ENCODE data around the gene NFKBIE.

DNA sequence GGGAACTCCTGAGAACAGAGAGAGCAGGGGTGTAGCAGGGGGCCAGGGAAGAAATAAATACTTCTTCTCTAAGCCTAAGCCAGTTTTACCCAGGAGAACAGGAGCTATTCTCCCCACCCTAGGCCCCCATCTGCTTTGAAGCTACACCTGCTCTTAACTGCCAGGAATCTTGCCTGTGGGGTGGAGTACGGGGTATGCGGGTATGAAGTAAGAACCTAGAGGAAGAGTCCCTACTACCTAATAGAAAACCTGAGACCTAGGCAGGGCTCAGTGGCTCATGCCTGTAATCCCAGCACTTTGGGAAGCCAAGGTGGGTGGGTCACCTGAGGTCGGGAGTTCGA is 40.4 kb downstream of the NFKBIE start:
- TF ChIP-seq, protein P1, sequence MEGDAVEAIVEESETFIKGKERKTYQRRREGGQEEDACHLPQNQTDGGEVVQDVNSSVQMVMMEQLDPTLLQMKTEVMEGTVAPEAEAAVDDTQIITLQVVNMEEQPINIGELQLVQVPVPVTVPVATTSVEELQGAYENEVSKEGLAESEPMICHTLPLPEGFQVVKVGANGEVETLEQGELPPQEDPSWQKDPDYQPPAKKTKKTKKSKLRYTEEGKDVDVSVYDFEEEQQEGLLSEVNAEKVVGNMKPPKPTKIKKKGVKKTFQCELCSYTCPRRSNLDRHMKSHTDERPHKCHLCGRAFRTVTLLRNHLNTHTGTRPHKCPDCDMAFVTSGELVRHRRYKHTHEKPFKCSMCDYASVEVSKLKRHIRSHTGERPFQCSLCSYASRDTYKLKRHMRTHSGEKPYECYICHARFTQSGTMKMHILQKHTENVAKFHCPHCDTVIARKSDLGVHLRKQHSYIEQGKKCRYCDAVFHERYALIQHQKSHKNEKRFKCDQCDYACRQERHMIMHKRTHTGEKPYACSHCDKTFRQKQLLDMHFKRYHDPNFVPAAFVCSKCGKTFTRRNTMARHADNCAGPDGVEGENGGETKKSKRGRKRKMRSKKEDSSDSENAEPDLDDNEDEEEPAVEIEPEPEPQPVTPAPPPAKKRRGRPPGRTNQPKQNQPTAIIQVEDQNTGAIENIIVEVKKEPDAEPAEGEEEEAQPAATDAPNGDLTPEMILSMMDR (IDR thresholded peaks at IDR 0.05), result no peak
- no peak for TF ChIP-seq POLR2A (IDR thresholded peaks at IDR 0.05)

Data from uterus (tissue), 2 donors.